ENCODE results near the gene HNRNPM.

HNRNPM gene

DNA sequence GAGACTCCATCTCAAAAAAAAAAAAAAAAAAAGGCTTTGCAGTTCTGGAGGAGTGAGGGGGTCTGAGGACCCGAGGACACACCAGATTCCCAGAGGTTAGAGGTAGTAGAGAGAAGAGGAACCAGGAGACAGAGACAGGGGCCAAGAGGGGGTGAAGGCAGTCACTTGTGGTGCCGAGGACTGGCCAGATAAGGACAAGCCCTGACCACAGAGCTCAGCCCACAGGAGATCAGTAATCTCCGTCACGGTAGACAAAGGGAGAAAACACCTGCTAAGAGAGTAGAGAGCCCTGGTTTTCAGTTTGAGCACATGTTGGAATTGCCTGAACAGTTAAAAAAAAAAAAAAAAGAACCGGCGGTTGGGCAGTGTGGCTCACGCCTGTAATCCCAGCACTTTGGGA lies 59.4 kb downstream of the HNRNPM start:
- H2AFZ ChIP-seq (ENCODE audit: low read length), result no peak overlapping the region
- H3K9me2 ChIP-seq (replicated peaks; ENCODE audit: low read depth, low read length), result no peaks in the 10 kb centered on the region
- TF ChIP-seq, protein P1, sequence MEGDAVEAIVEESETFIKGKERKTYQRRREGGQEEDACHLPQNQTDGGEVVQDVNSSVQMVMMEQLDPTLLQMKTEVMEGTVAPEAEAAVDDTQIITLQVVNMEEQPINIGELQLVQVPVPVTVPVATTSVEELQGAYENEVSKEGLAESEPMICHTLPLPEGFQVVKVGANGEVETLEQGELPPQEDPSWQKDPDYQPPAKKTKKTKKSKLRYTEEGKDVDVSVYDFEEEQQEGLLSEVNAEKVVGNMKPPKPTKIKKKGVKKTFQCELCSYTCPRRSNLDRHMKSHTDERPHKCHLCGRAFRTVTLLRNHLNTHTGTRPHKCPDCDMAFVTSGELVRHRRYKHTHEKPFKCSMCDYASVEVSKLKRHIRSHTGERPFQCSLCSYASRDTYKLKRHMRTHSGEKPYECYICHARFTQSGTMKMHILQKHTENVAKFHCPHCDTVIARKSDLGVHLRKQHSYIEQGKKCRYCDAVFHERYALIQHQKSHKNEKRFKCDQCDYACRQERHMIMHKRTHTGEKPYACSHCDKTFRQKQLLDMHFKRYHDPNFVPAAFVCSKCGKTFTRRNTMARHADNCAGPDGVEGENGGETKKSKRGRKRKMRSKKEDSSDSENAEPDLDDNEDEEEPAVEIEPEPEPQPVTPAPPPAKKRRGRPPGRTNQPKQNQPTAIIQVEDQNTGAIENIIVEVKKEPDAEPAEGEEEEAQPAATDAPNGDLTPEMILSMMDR (conservative IDR thresholded peaks at IDR 0.05; ENCODE audit: low read length), result no peak
- TF ChIP-seq EZH2phosphoT487 (IDR thresholded peaks at IDR 0.05; ENCODE audit: borderline replicate concordance), result no peak
- H3K4me2 ChIP-seq (ENCODE audit: low read depth, low read length, poor library complexity, severe bottlenecking), result no peak overlapping the region
- H3F3A ChIP-seq (ENCODE audit: low read depth), result no peaks in the 10 kb centered on the region
- H3K27me3 ChIP-seq (ENCODE audit: insufficient read depth, low read length, poor library complexity, severe bottlenecking), result no peaks in the 10 kb centered on the region
- H4K20me1 ChIP-seq (ENCODE audit: insufficient read depth, low read length, poor library complexity, severe bottlenecking), result no peaks in the 10 kb centered on the region
- H3K9ac ChIP-seq (ENCODE audit: low read depth, low read length, poor library complexity, severe bottlenecking), result no peak overlapping the region
- peaks cover 18% of the 10 kb centered on the region for H3K4me1 ChIP-seq (ENCODE audit: insufficient read depth, low read length, poor library complexity, severe bottlenecking)
- H3K36me3 ChIP-seq (ENCODE audit: insufficient read depth, low read length), result no peaks in the 10 kb centered on the region
- H3K4me3 ChIP-seq (ENCODE audit: low read length, poor library complexity, severe bottlenecking), result no peak overlapping the region
- no peaks in the 10 kb centered on the region for H3K79me2 ChIP-seq (ENCODE audit: insufficient read depth, low read length)
- no peaks in the 10 kb centered on the region for H3K9me3 ChIP-seq (ENCODE audit: insufficient read depth, low read depth, low read length)

DNA sequence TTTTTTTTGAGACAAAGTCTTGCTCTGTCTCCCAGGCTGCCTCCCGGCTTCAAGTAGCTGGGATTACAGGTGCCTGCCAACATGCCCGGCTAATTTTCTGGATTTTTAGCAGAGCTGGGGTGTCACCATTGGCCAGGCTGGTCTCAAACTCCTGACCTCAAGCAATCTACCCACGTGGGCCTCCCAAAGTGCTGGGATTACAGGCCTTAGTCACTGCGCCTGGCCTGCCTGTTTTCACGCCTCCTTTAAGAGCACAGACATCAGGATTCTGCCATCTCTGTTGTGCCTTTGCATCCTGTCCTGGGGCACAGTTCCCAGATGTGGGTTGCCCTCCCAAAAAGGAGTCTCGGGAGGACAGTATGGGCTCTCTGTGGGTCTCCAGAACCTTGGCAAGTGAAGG lies 60.1 kb downstream of the HNRNPM start:
- H3K27me3 ChIP-seq (ENCODE audit: insufficient read depth, low read length, poor library complexity, severe bottlenecking), result no peaks in the 10 kb centered on the region
- H3F3A ChIP-seq (ENCODE audit: low read depth), result no peaks in the 10 kb centered on the region
- H2AFZ ChIP-seq (ENCODE audit: low read length), result no peak overlapping the region
- peak overlapping the region; percentile 60 for H3K4me2 ChIP-seq (ENCODE audit: low read depth, low read length, poor library complexity, severe bottlenecking)
- H3K79me2 ChIP-seq (ENCODE audit: insufficient read depth, low read length), result no peaks in the 10 kb centered on the region
- H3K9me2 ChIP-seq (replicated peaks; ENCODE audit: low read depth, low read length), result no peaks in the 10 kb centered on the region
- H3K9ac ChIP-seq (ENCODE audit: low read depth, low read length, poor library complexity, severe bottlenecking), result peak overlapping the region; percentile 48
- H4K20me1 ChIP-seq (ENCODE audit: insufficient read depth, low read length, poor library complexity, severe bottlenecking), result no peaks in the 10 kb centered on the region
- H3K4me3 ChIP-seq (ENCODE audit: low read length, poor library complexity, severe bottlenecking), result no peak overlapping the region
- no peaks in the 10 kb centered on the region for H3K36me3 ChIP-seq (ENCODE audit: insufficient read depth, low read length)
- no peaks in the 10 kb centered on the region for H3K9me3 ChIP-seq (ENCODE audit: insufficient read depth, low read depth, low read length)
- TF ChIP-seq, protein P1 (conservative IDR thresholded peaks at IDR 0.05; ENCODE audit: low read length), result no peak
- TF ChIP-seq EZH2phosphoT487 (IDR thresholded peaks at IDR 0.05; ENCODE audit: borderline replicate concordance), result no peak
- H3K4me1 ChIP-seq (ENCODE audit: insufficient read depth, low read length, poor library complexity, severe bottlenecking), result peaks cover 18% of the 10 kb centered on the region

- Histone ChIP-seq H2AFZ (ENCODE audit: low read length) (peak overlapping the region; percentile 85), H3K27me3 (ENCODE audit: insufficient read depth, low read length, poor library complexity, severe bottlenecking) (no peaks in the 10 kb centered on the region), H3K9me2 (replicated peaks; ENCODE audit: low read depth, low read length) (no peaks in the 10 kb centered on the region), H3K4me2 (ENCODE audit: low read depth, low read length, poor library complexity, severe bottlenecking) (peak overlapping the region; percentile 60), H3K9ac (ENCODE audit: low read depth, low read length, poor library complexity, severe bottlenecking) (peak overlapping the region; percentile 71), H3K36me3 (ENCODE audit: insufficient read depth, low read length) (no peaks in the 10 kb centered on the region), H3K4me1 (ENCODE audit: insufficient read depth, low read length, poor library complexity, severe bottlenecking) (peaks cover 18% of the 10 kb centered on the region), H3K4me3 (ENCODE audit: low read length, poor library complexity, severe bottlenecking) (peak overlapping the region; percentile 75), H3F3A (ENCODE audit: low read depth) (no peaks in the 10 kb centered on the region), H3K79me2 (ENCODE audit: insufficient read depth, low read length) (no peaks in the 10 kb centered on the region), H4K20me1 (ENCODE audit: insufficient read depth, low read length, poor library complexity, severe bottlenecking) (no peaks in the 10 kb centered on the region), H3K9me3 (ENCODE audit: insufficient read depth, low read depth, low read length) (no peaks in the 10 kb centered on the region)
- no peak for TF ChIP-seq EZH2phosphoT487 (IDR thresholded peaks at IDR 0.05; ENCODE audit: borderline replicate concordance)
- TF ChIP-seq, protein P1 (conservative IDR thresholded peaks at IDR 0.05; ENCODE audit: low read length), result peak; percentile 81
These were observed 61.1 kb downstream of the HNRNPM start for GRCh38 chr19:8505680-8506401.
